NCI-H1436 treated with DMSO at 0.1 percent for 48 hours (cell line): Measurements from ENCODE around the gene OR8B8.
"Not testable (repeated sequence)": the region's sequence is repeated elsewhere in the genome, so short reads cannot be mapped to it uniquely, and the experiment has no call there.

Experiments used
- DNase-seq: peaks from one replicate; lab custom pipeline; 2025; lab: John Stamatoyannopoulos, UW

The OR8B8 gene

DNA sequence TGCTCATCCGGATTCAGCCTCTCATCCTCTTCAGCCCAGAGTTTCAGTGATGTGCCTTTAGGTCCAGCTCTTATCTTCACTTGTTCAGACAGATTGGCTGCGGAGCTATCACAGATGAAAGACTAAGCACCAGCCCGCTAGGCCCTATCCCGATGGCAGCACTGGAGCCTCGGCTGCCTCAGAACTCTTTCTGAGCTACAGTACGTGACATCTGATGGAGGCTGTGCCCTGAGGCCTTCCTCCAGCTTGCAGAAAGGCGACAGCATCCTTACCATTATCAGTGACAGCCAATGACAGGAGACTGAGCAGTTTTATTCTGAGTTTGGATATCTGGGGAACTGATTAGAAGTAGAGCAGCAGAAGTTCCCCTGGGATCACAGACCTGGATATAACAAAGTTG, 4.0 kb downstream of the OR8B8 start:
- DNase-seq: no peak

DNA sequence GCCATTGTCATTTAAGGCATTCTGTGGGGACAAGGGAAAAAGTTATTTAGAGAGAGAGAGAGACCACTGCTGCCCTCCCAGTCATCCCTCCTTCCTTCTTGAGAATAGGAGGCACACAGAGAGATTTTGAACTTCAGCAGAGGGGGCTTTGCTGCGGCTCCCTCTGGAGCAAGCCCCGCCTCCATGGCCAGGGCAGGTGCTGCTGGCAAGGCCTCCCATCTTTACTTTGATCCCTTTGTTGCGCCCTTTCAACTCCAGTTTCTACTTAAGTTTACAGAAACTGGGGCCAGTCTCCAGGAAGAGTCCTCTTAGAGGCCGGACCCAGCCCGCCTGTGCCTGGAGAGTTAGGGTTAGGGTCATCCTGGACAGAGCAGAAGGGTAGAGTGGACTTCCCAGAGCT, 4.4 kb downstream of the OR8B8 start:
- DNase-seq: no peak

DNA sequence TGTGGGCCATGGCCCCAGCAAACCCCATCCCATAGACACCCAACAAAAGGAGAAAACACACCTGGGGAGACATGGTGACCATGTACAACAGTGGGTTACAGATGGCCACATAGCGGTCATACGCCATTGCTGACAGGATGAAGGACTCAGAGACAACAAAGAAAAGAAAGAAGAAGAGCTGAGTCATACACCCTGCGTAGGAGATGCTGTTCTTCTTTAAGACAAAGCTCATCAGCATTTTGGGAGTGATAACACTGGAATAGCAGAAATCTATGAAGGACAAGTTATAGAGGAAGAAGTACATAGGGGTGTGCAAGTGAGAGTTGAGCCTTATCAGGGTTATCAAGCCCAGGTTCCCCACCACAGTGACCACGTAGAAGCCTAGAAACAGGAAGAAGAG, 4.9 kb downstream of the OR8B8 start:
- no peak for DNase-seq

DNA sequence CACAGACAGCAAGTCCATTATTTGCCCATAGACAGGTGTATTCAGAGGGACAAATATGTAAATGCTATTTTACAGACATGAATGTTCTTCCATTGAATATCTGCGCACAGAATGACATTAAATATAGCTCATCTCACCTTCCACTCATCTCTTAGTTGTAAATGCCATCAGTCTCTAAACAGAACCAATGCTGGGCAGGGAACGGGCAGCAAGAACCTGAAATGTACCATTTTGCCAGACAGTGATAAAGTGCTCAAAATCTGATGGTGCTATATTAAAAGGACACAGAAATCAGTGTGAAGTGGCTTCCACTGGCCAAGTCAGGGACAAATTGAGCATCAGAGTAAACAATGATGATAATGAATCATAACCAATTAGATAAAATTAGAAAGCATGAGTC, 10.8 kb downstream of the OR8B8 start:
- DNase-seq: no peak

DNA sequence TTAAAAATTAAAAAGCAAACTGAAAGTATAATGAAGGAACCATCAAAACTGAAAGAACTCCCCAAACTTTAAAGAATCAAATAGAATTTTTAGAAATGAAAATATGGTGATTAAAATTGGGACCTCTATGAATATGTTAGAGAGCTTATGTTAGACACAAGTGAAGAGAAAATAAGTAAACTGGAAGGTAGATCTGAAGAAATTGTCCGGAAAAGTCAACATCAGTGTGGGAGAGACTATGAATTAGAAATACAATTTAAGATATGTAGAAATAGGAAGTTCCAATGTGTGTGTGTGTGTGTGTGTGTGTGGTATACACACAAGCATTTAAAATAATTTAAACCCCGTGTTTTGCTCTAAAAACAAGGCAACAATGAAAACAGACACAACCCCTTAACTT, 15.9 kb downstream of the OR8B8 start:
- DNase-seq: no peak

DNA sequence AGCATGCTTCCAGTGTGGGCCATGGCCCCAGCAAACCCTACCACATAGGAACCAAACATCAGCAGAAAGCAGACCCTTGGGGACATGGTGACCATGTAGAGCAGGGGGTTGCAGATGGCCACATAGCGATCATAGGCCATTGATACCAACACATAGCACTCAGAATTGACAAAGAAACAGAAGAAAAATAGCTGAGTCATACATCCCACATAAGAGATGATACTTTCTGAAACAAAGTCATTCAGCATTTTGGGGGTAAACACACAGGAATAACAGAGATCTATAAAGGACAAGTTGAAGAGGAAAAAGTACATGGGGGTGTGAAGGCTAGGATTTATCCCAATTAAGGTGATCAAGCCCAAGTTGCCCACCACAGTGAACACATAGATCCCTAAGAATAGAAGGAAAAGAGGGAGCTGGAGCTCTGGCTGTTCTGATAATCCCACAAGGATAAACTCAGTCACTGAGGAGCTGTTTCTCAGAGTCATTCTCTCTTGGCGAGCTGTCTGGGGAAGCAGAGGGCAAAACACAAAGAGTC, 21.0 kb downstream of the OR8B8 start, which contains the start of gene OR8B4:
TSS of gene OR8B4 (minus strand) at position 488 of the 538 bp plus-strand sequence. CDS start at position 488, 0 bp downstream.
- no peak for DNase-seq

DNA sequence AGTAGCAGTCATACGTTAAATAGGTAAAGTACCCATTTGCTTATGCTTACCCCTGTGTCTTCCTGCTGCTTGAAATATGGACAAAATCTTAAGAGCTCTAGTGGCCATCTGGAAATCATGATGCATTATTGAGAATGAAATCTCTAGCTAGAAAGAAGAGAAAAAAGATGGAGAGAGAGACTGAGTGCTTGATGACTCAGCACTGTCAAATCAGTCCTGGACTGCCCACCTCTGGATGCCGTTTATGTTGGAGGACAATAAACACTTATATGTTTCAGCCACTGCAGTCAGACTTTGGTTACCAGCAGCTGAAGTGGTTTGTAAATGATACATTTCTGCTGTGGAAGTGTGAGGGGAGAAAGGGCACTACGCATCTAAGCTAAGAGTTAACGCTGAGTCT, 24.5 kb downstream of the OR8B8 start:
- no peak for DNase-seq

DNA sequence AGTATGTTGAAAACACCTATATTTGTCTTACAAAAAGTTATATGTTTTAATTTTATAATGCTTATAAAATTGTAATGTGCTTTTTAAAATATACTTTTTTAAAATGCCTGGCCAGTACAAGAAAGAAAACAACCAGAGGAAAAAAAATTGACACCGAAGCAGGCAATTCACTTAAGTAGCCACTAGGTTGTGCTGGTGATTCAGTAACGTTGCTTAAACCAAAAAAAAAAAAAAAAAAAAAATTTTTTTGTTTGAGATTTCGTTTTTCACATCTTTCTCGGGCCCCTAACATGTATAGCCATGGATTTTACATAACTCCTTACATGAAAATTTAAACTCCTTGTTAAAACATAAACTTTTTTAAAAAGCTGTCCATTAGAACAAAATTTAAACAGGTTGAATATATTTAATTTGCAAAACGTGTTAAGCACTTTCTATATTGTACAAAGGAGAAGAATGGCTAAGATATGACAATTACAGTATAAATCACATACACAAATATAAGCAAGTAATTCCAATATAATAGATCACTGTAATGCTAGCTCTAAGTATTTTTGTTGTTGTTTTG, 30.1 kb downstream of the OR8B8 start:
- DNase-seq: no peak

DNA sequence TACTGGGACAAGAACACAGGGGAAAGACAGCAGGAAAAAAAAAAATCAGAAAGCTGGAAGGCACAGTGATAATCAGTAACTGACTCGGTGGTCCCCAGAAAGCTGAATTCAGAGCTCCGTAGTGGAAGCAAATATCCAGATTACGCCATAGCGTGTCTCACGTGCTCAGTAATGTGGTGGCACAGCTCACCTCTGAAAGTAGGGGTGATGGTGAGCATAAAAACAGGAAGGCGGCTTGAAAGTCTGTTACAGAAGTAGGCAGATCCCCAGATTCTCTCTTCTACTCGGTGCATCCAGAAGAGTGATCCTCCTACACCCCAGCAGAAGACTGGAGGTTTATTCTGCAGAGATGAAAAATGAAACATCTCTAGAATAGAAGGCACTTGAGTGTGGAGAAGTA, 35.6 kb downstream of the OR8B8 start:
- no peak for DNase-seq

DNA sequence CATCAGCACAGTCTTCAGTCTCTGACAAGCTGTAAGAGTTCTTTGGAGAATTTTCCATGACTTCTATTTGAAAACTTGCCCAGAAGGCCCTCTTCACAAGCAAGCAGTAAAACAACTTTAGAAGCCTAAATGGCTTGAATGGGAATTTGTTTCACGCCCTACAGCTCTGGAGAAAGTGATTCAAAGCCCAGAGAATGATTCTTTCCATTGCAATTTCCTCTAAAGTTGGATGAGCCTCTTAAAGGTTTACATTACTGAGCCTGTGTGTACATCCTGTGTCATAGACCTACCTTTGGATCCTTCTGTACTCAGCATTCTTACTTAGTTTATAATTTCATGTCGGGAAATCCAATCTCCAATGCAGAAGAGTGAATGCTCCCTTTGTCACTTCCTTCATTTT, 39.9 kb downstream of the OR8B8 start:
- DNase-seq: no peak

DNA sequence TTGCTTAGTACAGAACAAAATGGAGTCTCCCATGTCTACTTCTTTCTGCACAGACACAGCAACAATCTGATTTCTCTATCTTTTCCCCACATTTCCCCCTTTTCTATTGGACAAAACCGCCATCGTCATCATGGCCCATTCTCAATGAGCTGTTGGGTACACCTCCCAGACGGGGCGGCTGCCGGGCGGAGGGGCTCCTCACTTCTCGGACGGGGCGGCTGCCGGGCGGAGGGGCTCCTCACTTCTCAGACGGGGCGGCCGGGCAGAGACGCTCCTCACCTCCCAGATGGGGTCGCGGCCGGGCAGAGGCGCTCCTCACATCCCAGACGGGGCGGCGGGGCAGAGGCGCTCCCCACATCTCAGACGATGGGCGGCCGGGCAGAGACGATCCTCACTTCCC, 42.3 kb downstream of the OR8B8 start:
- DNase-seq: not testable (repeated sequence)

DNA sequence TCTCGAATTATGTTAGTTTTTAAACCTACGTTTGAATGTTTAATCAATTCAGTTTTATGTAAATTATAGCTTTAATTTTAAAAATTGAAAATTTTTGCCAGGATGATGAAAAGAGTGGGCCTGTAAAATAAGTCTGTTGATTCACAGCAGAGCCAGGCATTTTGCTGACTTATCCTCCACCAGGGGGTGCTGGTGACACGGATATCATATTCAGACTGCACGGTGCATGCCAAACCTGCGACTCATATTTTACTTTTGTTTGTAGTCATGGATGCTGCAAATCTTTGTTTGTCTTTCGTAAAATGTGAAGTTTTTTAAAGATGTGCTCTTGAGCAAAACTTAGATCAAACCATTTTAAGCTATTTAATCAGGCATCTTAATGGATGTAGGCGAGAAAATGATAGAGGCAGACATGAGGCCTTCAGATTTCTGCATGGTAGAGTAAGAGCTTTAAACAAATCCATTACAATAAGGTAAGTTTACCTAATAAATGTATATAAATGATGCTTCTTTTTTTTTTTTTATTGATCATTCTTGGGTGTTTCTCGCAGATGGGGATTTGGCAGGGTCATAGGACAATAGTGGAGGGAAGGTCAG, 43.1 kb downstream of the OR8B8 start:
- DNase-seq: no peak

DNA sequence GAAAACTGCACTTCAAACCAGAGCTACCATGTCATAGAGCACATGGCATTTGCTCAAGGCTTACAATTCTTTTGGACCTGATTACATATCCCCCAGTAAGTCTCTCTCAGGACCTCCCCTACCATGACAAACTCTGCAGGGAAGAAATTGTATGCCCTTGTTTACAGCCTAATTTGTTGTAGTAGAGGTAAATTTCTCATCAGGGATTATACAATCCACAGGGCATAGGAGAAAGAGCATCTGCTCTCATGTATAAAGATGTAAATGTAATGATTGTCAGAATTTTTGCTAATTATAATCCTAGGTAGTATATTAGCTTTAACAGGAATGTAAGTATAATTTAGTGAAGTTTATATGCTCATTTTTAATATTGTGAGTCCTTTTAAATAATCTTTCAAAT, 46.6 kb downstream of the OR8B8 start, which contains the start of gene OR8B3:
TSS of gene OR8B3 (minus strand) at position 101 of the 400 bp plus-strand sequence. CDS start 1,673 bp downstream, outside the sequence.
- no peak for DNase-seq

DNA sequence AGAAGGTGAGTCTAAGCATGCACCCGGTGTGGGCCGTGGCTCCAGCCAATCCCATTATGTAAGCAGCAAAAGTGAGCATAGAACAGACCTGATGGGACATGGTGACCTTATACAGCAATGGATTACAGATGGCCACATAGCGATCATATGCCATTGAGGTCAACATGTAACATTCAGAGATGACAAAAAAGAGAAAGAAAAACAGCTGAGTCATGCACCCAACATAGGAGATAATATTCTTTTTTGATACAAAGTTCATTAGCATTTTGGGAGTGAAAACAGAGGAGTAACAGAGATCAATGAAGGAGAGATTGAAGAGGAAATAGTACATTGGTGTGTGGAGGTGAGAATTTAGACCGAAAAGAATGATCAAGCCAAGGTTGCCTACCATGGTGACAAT, 48.6 kb downstream of the OR8B8 start:
- DNase-seq: not testable (repeated sequence)

DNA sequence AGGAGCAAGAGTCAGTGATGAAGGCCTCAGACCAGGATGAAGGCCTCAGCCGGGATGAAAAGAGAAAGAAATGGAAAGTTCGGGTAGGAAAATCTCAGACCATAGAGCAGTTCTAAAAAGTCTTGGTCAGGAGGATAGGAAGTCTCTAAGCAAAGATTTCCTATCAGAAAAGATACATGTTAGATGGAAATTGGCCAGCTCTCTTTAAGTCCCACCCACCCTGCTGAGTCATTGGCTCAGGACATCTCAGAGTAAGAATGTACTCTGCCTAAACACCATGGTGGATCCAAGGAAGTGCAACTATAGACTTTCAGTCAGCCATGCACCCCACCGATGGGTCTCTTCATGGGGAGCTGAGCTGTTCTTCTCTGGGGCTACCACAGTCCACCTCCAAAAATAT, 51.1 kb downstream of the OR8B8 start:
- DNase-seq: no peak
